Sigmoid colon (tissue), 7 donors: ENCODE results near the gene NR6A1. TPM values are rescaled to one million over a fixed set of nuclear protein-coding genes. Genes with fewer than 3 reads are reported as not detected.

Experiments
- DNase-seq: peaks from one replicate; pipeline ENCODE4 v3.0.0-alpha.2; 2019
- H3K27ac ChIP-seq, 4 donors: fragments of 200-600 bp; sonication (generic); one replicate each; pipeline ENCODE4 v1.5.1; 2016 to 2019; ENCODE audit warnings: mild to moderate bottlenecking in 1 of 4
- H3K27me3 ChIP-seq, 3 donors: fragments of 200-600 bp; sonication (generic); one replicate each; pipeline ENCODE4 v1.5.1; 2019; ENCODE audit warnings: mild to moderate bottlenecking in 1 of 3
- H3K36me3 ChIP-seq, 4 donors: fragments of 200-600 bp; sonication (generic); one replicate each; pipeline ENCODE4 v1.5.1; 2016 to 2019
- H3K4me1 ChIP-seq, 4 donors: fragments of 200-600 bp; sonication (generic); one replicate each; pipeline ENCODE4 v1.5.1; 2017 to 2019
- H3K4me3 ChIP-seq, 4 donors: fragments of 200-600 bp; sonication (generic); one replicate each; pipeline ENCODE4 v1.5.1; 2017 to 2019; ENCODE audit warnings: mild to moderate bottlenecking in 2 of 4, moderate library complexity in 1 of 4
- H3K9me3 ChIP-seq, 4 donors: fragments of 200-600 bp in 3 of 4; sonication (generic) in 3 of 4; one replicate each; pipeline versions ENCODE4 v1.5.1 to v1.6.1; 2013 to 2019
- CTCF ChIP-seq, 4 experiments: fragments of 450-650 bp in 3 of 4; fragments of 200-600 bp in 1 of 4; IDR thresholded peaks; one replicate each; pipeline ENCODE4 v1.5.1; 2016 to 2019; ENCODE audit warnings: antibody characterized with exemption in 4 of 4, mild to moderate bottlenecking in 3 of 4, moderate library complexity in 2 of 4
- EP300 ChIP-seq, 4 donors: sonication (generic); formaldehyde crosslinking; IDR thresholded peaks; one replicate each; pipeline ENCODE4 v1.6.1; 2017; ENCODE audit warnings: antibody characterized with exemption in 4 of 4
- POLR2A ChIP-seq, 2 donors: fragments of 450-650 bp; IDR thresholded peaks; one replicate each; pipeline ENCODE4 v1.6.1; 2016; ENCODE audit warnings: antibody characterized with exemption in 2 of 2, mild to moderate bottlenecking in 2 of 2, moderate library complexity in 2 of 2
- POLR2AphosphoS5 ChIP-seq, 4 donors: sonication (generic); formaldehyde crosslinking; IDR thresholded peaks; one replicate each; pipeline ENCODE4 v1.6.1; 2017; ENCODE audit warnings: antibody characterized with exemption in 4 of 4
- WGBS, 2 donors: extraction: QIAGEN DNeasy Blood & Tissue Kit; methylation state at CpG; one replicate each; pipeline ENCODE4 v1.1.7; 2013; 5-methylcytosine and 5-hydroxymethylcytosine counted together
- intact Hi-C: fragments of 100-400 bp; cut with DNase I; formaldehyde crosslinking; loops from one replicate; pipeline ENCODE4 v1.15.1; 2023
- polyA plus RNA-seq, 3 donors: library from polyadenylated mRNA; stranded (reverse); fragments of 200-250 nt; gene quantifications; one replicate each; pipeline ENCODE4 v1.2.3, GENCODE V29; 2013
- total RNA-seq, 4 donors: library from RNA; depleted of rRNA; stranded (reverse); fragments of >200 nt; gene quantifications; one replicate each; pipeline ENCODE4 v1.1.0, GENCODE V29; 2016
- donor health status: healthy with polysubstance abuse.
- donor health status: Bipolar disorder and iron deficiency.
- donor health status: healthy.

Gene NR6A1
- 1 to 10 TPM; 1.2 to 3.0 (median 2.0) TPM for total RNA-seq
- 1 to 10 TPM in 1 of 3 donors, under 1 TPM in 2; 0.60 to 1.8 (median 0.69) TPM for polyA plus RNA-seq

- intact Hi-C loops, result loop anchor here (5.0 kb wide), 2 partner anchors 171 to 371 kb away; partner anchors contain the start of genes GOLGA1 and SCAI
- peak; percentile 98 for DNase-seq
- Histone ChIP-seq H3K9me3 (no peaks in the 10 kb centered on the region), H3K4me1 (peaks cover 0 to 40% (median 23%) of the 10 kb centered on the region in 4 donors), H3K36me3 (no peaks in the 10 kb centered on the region), H3K4me3 (peak within 1 kb of the TSS; percentile 50 to 92 (median 82)), H3K27me3 (peaks cover 0 to 49% (median 39%) of the 10 kb centered on the region in 3 donors), H3K27ac (peak within 1 kb of the TSS; percentile 78 to 86 (median 78))
- WGBS, 2 donors, result 1% methylated on average over 82 of the region's 82 CpGs
- TF ChIP-seq CTCF (IDR thresholded peaks at IDR 0.05) (peak in 2 of 4 experiments; percentile 19 to 28), POLR2AphosphoS5 (IDR thresholded peaks at IDR 0.05) (peak in 3 of 4 donors; percentile 42 to 81 (median 63)), POLR2A (IDR thresholded peaks at IDR 0.05) (no peak), EP300 (IDR thresholded peaks at IDR 0.05) (no peak)
Measured at GRCh38 chr9:124771021-124771866, at the start of gene NR6A1. Gene NR6A1 (minus strand): TSS chr9:124771311.

GRCh38 chr9:124818431-124819281, 47.5 kb upstream of the NR6A1 start:
- Histone ChIP-seq H3K4me3 (no peak overlapping the region), H3K27ac (no peak overlapping the region), H3K4me1 (peaks cover 0 to 8% (median 7%) of the 10 kb centered on the region in 4 donors), H3K9me3 (no peaks in the 10 kb centered on the region), H3K27me3 (no peaks in the 10 kb centered on the region), H3K36me3 (no peaks in the 10 kb centered on the region)
- DNase-seq, result no peak
- no peak for TF ChIP-seq CTCF (IDR thresholded peaks at IDR 0.05)
- no peak for TF ChIP-seq POLR2A (IDR thresholded peaks at IDR 0.05)
- TF ChIP-seq EP300 (IDR thresholded peaks at IDR 0.05), result no peak
- no peak for TF ChIP-seq POLR2AphosphoS5 (IDR thresholded peaks at IDR 0.05)
- 50 to 70% methylated on average over 18 of the region's 18 CpGs for WGBS, 2 donors
- intact Hi-C loops, result no loop called here

GRCh38 chr9:124815601-124816000, 44.5 kb upstream of the NR6A1 start:
- 90 to 91% methylated on average over 5 of the region's 5 CpGs for WGBS, 2 donors
- no peak for DNase-seq
- Histone ChIP-seq H3K27ac (no peak overlapping the region), H3K9me3 (no peaks in the 10 kb centered on the region), H3K4me3 (no peak overlapping the region), H3K4me1 (peaks cover 0 to 39% (median 37%) of the 10 kb centered on the region in 4 donors), H3K36me3 (no peaks in the 10 kb centered on the region), H3K27me3 (no peaks in the 10 kb centered on the region)
- intact Hi-C loops, result no loop called here
- TF ChIP-seq POLR2A (IDR thresholded peaks at IDR 0.05), result no peak
- TF ChIP-seq CTCF (IDR thresholded peaks at IDR 0.05), result no peak
- no peak for TF ChIP-seq POLR2AphosphoS5 (IDR thresholded peaks at IDR 0.05)
- TF ChIP-seq EP300 (IDR thresholded peaks at IDR 0.05), result no peak

GRCh38 chr9:124814164-124814535, 43.0 kb upstream of the NR6A1 start:
- 75 to 90% methylated on average over 5 of the region's 5 CpGs for WGBS, 2 donors
- TF ChIP-seq POLR2AphosphoS5 (IDR thresholded peaks at IDR 0.05), result no peak
- TF ChIP-seq POLR2A (IDR thresholded peaks at IDR 0.05), result no peak
- TF ChIP-seq EP300 (IDR thresholded peaks at IDR 0.05), result no peak
- TF ChIP-seq CTCF (IDR thresholded peaks at IDR 0.05), result no peak
- Histone ChIP-seq H3K27me3 (no peaks in the 10 kb centered on the region), H3K36me3 (peaks cover 0 to 10% (median 0%) of the 10 kb centered on the region in 4 donors), H3K9me3 (no peaks in the 10 kb centered on the region), H3K4me1 (peaks cover 0 to 43% (median 41%) of the 10 kb centered on the region in 4 donors), H3K4me3 (no peak overlapping the region), H3K27ac (peak overlapping the region; percentile 73 to 95 (median 80))
- intact Hi-C loops, result no loop called here
- no peak for DNase-seq
